ENCODE data around the gene PHYHD1. TPM values are rescaled to one million over a fixed set of nuclear protein-coding genes. Genes with fewer than 3 reads are reported as not detected.
A peak's percentile ranks its signal among the peaks of the same experiment; 100 is the strongest.
"Not testable (repeated sequence)": the region's sequence is repeated elsewhere in the genome, so short reads cannot be mapped to it uniquely, and the experiment has no call there.

Gene PHYHD1
- total RNA-seq, 2 donors from 2014 or later, result 0.77 TPM; not detected in 1

GRCh38 chr9:128927731-128928411 is 7.1 kb downstream of the PHYHD1 start:
- no peaks in the 10 kb centered on the region for H3K36me3 Mint-ChIP-seq (ENCODE audit: low read depth)
- H3K4me3 Mint-ChIP-seq, result no peak overlapping the region
- peak overlapping the region; percentile 76 for H3K27ac Mint-ChIP-seq
- no peaks in the 10 kb centered on the region for H3K27me3 Mint-ChIP-seq
- ATAC-seq (replicated peaks), result peak; percentile 87
- no peaks in the 10 kb centered on the region for H3K9me3 Mint-ChIP-seq
- peaks cover 11% of the 10 kb centered on the region for H3K4me1 Mint-ChIP-seq

GRCh38 chr9:128928624-128929023 is 7.8 kb downstream of the PHYHD1 start:
- H3K4me3 Mint-ChIP-seq, result no peak overlapping the region
- ATAC-seq (replicated peaks), result no peak
- no peaks in the 10 kb centered on the region for H3K36me3 Mint-ChIP-seq (ENCODE audit: low read depth)
- no peaks in the 10 kb centered on the region for H3K9me3 Mint-ChIP-seq
- peaks cover 11% of the 10 kb centered on the region for H3K4me1 Mint-ChIP-seq
- no peak overlapping the region for H3K27ac Mint-ChIP-seq
- H3K27me3 Mint-ChIP-seq, result no peaks in the 10 kb centered on the region

GRCh38 chr9:128929560-128929959 is 8.8 kb downstream of the PHYHD1 start:
- no peaks in the 10 kb centered on the region for H3K36me3 Mint-ChIP-seq (ENCODE audit: low read depth)
- H3K4me1 Mint-ChIP-seq, result peaks cover 11% of the 10 kb centered on the region
- H3K27me3 Mint-ChIP-seq, result no peaks in the 10 kb centered on the region
- ATAC-seq (replicated peaks), result no peak
- H3K9me3 Mint-ChIP-seq, result no peaks in the 10 kb centered on the region
- H3K27ac Mint-ChIP-seq, result no peak overlapping the region
- H3K4me3 Mint-ChIP-seq, result no peak overlapping the region

- no peaks in the 10 kb centered on the region for H3K4me1 Mint-ChIP-seq
- H3K27me3 Mint-ChIP-seq, result no peaks in the 10 kb centered on the region
- H3K9me3 Mint-ChIP-seq, result no peaks in the 10 kb centered on the region
- no peak overlapping the region for H3K4me3 Mint-ChIP-seq
- no peaks in the 10 kb centered on the region for H3K36me3 Mint-ChIP-seq (ENCODE audit: low read depth)
- no peak for ATAC-seq (replicated peaks)
- H3K27ac Mint-ChIP-seq, result no peak overlapping the region
Observed at GRCh38 chr9:128933731-128934130, 12.9 kb downstream of the PHYHD1 start.

GRCh38 chr9:128936171-128936865 is 15.5 kb downstream of the PHYHD1 start:
- Mint-ChIP-seq H3K27ac (no peak overlapping the region), H3K4me1 (no peaks in the 10 kb centered on the region), H3K4me3 (no peak overlapping the region), H3K9me3 (no peaks in the 10 kb centered on the region), H3K36me3 (ENCODE audit: low read depth) (no peaks in the 10 kb centered on the region), H3K27me3 (no peaks in the 10 kb centered on the region)
- no peak for ATAC-seq (replicated peaks)

- ATAC-seq (replicated peaks), result no peak
Observed at GRCh38 chr9:128937310-128938165, 16.8 kb downstream of the PHYHD1 start.

GRCh38 chr9:128940271-128940921 is 19.6 kb downstream of the PHYHD1 start:
- no peak overlapping the region for H3K4me3 Mint-ChIP-seq
- no peaks in the 10 kb centered on the region for H3K4me1 Mint-ChIP-seq
- no peaks in the 10 kb centered on the region for H3K27me3 Mint-ChIP-seq
- H3K36me3 Mint-ChIP-seq (ENCODE audit: low read depth), result no peaks in the 10 kb centered on the region
- no peak overlapping the region for H3K27ac Mint-ChIP-seq
- H3K9me3 Mint-ChIP-seq, result no peaks in the 10 kb centered on the region
- no peak for ATAC-seq (replicated peaks)

More at GRCh38 chr9:128937310-128938165, 16.8 kb downstream of the PHYHD1 start:
- H3K36me3 Mint-ChIP-seq (ENCODE audit: low read depth), result no peaks in the 10 kb centered on the region
- no peak overlapping the region for H3K4me3 Mint-ChIP-seq
- no peak overlapping the region for H3K27ac Mint-ChIP-seq
- H3K27me3 Mint-ChIP-seq, result no peaks in the 10 kb centered on the region
- H3K4me1 Mint-ChIP-seq, result no peaks in the 10 kb centered on the region
- no peaks in the 10 kb centered on the region for H3K9me3 Mint-ChIP-seq

- Mint-ChIP-seq H3K4me1 (peaks cover 4% of the 10 kb centered on the region), H3K27ac (no peak overlapping the region), H3K36me3 (ENCODE audit: low read depth) (no peaks in the 10 kb centered on the region), H3K9me3 (no peaks in the 10 kb centered on the region), H3K4me3 (no peak overlapping the region), H3K27me3 (no peaks in the 10 kb centered on the region)
- no peak for ATAC-seq (replicated peaks)
Observed at GRCh38 chr9:128940946-128941755, 20.4 kb downstream of the PHYHD1 start.

GRCh38 chr9:128943832-128944620 is 23.2 kb downstream of the PHYHD1 start:
- H3K36me3 Mint-ChIP-seq (ENCODE audit: low read depth), result peaks cover 20% of the 10 kb centered on the region
- H3K27me3 Mint-ChIP-seq, result no peaks in the 10 kb centered on the region

GRCh38 chr9:128944966-128945365 is 24.2 kb downstream of the PHYHD1 start:
- Mint-ChIP-seq H3K36me3 (ENCODE audit: low read depth) (peaks cover 29% of the 10 kb centered on the region), H3K4me1 (peaks cover 17% of the 10 kb centered on the region)
- not testable (repeated sequence) for H3K27ac Mint-ChIP-seq; H3K9me3 Mint-ChIP-seq; H3K4me3 Mint-ChIP-seq; H3K27me3 Mint-ChIP-seq; ATAC-seq (replicated peaks)

More at GRCh38 chr9:128943832-128944620, 23.2 kb downstream of the PHYHD1 start:
- ATAC-seq (replicated peaks), result no peak
- H3K27ac Mint-ChIP-seq, result peak overlapping the region; percentile 41
- no peak overlapping the region for H3K4me3 Mint-ChIP-seq
- no peaks in the 10 kb centered on the region for H3K9me3 Mint-ChIP-seq
- H3K4me1 Mint-ChIP-seq, result peaks cover 17% of the 10 kb centered on the region

- peaks cover 17% of the 10 kb centered on the region for H3K4me1 Mint-ChIP-seq
- H3K27ac Mint-ChIP-seq, result peak overlapping the region; percentile 99
- H3K4me3 Mint-ChIP-seq, result peak overlapping the region; percentile 99
- H3K9me3 Mint-ChIP-seq, result no peaks in the 10 kb centered on the region
- no peaks in the 10 kb centered on the region for H3K27me3 Mint-ChIP-seq
- peaks cover 39% of the 10 kb centered on the region for H3K36me3 Mint-ChIP-seq (ENCODE audit: low read depth)
- no peak for ATAC-seq (replicated peaks)
Observed at GRCh38 chr9:128945798-128946501, 25.2 kb downstream of the PHYHD1 start.

GRCh38 chr9:128946571-128947276 is 25.9 kb downstream of the PHYHD1 start:
- Mint-ChIP-seq H3K27ac (peak overlapping the region; percentile 99), H3K4me3 (peak overlapping the region; percentile 99), H3K36me3 (ENCODE audit: low read depth) (peaks cover 47% of the 10 kb centered on the region), H3K27me3 (no peaks in the 10 kb centered on the region), H3K4me1 (peaks cover 17% of the 10 kb centered on the region), H3K9me3 (no peaks in the 10 kb centered on the region)
- peak; percentile 22 for ATAC-seq (replicated peaks)

All from activated T-helper 17 cell treated with anti-CD3 and anti-CD28 coated beads, Interleukin-2, amount 50 U/mL, for 72 hours (primary cell).